Cerebellar cortex (tissue), 1 donor: Measurements from ENCODE around the gene GCA.

Source experiments
- DNase-seq: peaks from one replicate; pipeline ENCODE4 v3.0.0-alpha.2; 2015; ENCODE audit warnings: low spot score

The GCA gene, protein sequence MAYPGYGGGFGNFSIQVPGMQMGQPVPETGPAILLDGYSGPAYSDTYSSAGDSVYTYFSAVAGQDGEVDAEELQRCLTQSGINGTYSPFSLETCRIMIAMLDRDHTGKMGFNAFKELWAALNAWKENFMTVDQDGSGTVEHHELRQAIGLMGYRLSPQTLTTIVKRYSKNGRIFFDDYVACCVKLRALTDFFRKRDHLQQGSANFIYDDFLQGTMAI

DNA sequence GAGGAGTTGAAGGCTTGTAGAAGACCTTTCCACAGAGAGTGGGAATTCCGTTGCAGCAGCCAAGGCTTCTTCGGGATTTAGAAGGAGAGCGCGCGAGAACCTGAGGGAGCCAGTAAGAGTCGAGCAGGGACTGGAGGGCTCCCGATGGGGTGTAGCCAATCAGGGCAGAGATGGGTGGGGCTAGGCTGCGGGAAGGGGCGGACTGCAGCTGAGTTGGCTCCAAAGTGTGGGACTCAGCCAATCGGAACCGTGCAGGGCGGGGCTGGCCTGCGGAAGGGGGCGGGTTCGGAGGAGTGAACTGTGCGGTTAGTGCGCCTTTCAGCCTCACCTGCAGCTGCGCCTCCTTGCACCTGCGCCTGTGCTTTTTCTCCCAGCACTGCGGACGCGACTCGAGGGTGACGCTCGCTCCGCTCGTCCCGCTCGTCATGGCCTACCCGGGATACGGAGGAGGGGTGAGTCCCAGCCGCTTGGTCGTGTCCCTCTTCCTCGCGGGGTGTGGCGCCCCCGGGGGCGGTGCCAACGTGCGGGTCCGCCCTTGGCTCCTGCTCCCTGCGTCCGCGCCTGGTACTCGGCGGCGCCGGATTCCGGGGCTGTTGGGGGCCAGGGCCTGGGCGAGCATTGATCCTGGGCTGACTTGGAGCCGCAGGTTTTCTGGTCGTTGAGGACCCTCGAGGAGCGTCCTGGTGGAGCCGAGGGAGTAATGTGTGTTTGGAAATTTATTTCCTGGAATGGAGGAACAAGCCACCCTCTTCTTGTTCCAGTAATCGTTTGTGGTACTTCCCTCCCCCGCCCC lies at the start of gene GCA:
GCA (plus strand) TSS at position 309 of the 793 bp plus-strand sequence; CDS start at position 426, 117 bp downstream.
- peak; percentile 96 for DNase-seq

DNA sequence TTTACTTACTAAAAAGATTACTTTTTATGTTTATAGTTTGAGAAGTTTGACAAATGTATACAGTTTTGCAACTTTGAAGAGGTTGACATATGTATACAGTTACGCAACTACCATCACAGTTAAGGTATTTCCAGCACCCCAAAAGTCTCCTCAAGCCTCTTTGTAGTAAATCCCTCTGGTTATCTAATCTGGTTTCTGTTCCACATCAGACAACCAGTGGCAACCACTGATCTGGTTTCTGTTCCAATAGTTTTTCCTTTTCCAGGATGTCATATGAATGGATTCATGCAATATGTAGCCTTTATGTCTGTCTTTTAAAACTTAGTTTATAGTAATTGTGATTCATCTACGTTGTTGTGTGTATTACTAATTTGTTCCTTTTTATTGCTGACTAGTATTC lies 48.9 kb upstream of the GCA start:
- no peak for DNase-seq

DNA sequence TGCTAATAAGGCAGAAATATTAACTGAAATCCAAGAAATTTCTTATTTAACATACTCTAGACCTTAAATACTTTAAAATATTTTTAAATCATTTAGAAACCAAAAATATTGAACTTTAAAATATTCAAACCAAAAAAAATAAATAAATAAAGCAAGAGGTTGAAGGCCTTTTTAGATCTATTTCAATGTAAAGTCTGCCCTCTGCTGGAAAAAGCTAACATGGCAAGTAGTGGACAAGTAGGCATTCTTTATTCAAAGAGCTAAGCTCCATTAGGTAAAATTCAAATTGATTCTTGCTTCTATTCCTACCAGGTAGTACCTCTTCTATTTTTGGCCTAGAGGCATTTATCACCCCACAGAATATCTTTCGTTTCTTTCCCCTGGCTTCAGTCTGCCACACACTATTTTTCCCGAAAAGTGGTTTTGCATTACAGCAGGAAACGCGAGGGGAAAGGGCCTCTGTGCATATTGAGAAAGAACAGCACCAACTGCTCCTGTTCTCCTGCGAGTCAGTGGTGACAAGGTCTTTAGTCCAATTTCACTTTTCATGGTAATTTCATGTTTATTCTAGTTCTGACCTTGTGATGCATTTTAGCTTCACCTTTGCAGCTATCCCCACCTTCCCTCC lies 45.9 kb upstream of the GCA start:
- peak; percentile 82 for DNase-seq

DNA sequence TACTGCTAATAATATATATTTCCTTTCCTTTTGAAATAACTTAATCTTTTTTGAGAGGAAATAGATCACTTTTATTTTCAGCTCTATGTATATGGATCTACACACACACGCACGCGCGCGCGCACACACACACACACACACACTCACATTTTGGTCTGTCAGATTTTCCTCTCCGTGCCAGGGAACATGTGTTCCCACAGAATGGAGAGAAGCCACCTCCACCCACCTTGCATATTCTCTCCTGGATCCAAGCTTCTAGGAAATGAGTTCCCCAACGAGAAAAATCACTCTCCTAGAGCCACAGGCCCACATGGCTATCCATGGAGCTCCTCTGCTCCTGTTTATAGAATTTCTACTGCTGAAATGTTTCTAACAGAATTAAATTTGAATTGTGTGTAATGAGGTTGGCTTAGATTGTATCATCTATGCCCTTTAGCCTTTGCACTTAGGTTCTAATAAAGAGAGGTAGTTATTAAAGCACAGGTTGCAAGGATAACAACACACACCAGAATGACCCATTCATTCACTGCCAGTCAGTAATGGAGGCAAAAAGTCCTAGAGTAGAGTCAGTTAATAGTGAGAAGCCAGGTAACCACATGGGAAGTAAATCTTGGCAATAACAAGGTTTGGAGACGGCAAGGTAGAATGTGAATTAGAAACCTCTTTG lies 45.1 kb upstream of the GCA start:
- no peak for DNase-seq

DNA sequence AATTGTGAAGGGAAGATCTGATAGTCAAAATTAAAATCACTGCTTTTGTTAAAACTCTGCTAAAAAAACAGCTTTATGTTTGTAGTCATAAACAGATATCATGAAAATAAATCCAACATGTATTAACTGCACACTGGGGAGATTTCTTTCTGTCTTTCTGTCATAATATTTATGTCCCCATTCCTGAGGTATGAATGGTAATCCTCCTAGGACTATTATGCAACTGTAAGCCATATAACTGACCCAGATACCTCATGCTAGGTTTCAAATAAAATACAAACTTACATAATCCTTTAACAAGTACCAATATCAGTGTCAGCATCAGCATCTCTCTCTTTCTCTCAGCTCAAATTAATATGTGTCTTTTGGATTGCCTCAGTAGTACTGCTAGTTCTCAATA lies 43.7 kb upstream of the GCA start:
- DNase-seq, result no peak

DNA sequence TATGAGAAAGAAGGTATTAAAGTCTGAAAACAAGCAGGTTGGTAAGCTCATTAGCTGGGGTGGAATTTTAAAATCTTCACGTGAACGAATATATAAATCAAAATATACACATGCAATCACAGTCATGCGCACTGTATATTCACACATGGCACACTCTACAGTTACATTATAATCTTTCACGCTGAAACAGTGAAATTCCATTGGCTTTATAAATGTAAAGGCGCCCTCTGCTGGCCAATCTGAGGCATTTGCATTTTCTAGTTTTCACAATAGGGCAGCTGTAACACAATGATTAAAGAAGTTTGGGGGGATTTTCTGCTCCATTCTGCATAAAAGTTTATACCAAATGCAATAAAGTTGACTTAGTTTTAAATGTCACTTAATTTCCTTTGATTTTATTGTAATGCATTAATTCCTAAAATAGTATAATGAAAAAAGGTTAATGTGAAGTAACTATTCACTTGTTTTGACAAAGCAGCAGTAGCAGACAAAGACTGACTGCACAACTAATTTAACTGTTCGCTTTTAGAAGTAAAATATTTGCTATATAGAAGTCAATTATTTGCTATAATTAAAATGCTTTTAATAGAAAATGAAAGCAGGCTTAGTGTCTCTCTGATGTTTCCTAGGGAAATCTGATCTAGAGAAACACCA lies 42.7 kb upstream of the GCA start:
- peak; percentile 71 for DNase-seq

DNA sequence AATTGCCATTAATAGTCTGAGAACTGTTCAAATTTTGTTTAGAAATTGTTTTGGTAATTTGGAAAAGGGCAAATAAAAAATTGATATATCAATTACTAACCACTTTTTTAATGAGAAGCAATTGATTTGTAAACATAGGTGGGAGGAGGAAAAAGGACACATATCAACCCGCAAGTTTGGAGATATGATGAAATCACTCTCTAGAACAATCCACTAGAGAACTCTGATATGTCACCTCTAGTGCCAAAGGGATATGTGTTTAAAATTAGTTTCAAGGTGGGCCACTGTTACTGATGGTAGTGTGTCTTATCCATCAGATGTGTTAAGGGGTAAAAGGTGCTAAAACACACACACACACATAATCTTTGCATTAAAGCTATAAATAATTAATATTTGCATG lies 42.1 kb upstream of the GCA start:
- DNase-seq, result no peak

DNA sequence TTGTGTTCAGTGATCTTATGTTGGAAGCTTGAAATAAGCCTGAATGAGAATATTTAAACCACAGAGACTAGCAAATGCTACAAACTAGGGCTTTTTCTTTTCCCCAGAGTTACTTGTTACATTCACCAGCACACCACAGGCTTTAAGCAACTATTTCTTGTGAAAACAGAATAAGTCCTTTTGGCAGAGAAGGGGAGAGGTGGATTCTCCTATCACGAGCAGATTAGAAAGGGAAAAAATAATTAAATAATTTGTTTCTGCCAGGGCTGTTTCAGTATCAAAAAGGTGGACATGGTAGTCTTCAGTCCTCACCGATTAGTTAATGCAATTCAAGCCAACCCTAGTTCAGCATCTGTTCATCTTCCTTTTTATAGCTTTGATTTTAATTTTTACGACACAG lies 38.0 kb upstream of the GCA start:
- no peak for DNase-seq

DNA sequence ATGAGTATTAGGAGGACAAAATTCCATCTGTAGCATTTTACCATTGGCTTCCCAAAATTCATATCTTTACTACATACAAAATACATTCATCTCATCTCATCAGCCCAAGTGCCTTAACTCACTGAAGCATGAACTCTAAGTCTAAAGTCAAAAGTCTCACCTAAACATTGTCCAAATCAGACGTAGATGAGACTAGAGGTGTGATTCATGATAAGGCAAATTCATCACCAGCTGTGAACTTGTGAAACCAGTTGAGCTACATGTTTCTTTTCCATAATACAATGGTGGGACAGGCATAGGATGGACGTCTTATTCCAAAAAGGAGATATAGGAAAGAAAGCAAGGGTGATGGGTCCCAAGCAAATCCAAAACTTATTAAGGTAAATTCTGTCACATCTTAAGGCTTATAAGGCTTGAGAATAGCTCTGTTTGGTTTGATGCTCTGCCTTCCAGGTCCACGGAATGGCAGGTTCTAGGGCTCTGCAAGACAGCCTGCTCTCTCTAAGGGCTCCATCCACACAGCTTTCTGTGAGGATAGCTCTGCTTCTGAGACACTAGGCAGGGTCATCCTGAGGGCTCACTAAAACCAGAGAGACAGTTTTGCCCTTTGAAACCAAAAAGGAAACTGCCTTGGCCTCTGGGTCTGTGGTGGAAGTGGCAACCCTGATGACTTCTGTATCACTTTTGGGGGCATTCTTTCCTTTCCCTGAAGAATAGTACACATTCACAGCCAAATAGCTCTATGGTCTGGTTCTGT lies 35.0 kb upstream of the GCA start:
- no peak for DNase-seq

DNA sequence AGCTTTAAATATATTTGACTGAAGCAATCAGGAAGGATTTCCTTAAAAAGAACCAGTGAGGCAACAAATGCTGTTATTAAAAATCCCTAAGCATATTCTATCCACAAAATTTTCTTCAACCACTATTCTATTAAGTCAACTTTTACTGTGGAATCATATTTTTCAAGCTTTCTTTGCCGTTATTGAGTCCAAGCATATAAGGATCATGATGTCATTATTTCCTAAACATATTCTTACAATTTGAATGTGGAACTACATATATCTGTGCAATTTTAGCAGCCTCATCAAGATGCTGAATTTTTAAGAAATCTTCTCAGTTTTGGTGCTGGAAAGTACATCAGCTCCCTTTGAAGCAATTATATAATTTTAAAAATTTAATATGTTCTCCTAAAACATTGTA lies 31.1 kb upstream of the GCA start:
- DNase-seq, result no peak

DNA sequence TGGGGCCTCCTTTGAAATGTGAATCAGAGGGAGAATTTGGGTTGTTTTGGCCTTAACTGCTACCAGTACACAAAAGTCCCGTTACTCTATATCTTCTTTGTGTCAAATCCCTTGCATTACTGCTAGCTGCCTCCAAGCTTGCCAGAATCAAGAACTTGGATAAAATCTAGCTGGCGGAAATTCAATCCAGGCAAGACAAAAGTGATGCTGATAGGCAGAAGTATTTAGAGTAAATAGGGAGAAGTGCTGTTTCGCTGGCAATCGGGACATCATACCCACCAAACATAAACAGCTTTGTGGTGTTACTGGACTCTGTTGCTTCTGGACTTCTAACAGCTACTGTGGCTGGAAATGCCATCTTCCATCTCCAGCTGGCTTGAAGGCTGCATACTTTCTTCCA lies 28.0 kb upstream of the GCA start:
- no peak for DNase-seq

DNA sequence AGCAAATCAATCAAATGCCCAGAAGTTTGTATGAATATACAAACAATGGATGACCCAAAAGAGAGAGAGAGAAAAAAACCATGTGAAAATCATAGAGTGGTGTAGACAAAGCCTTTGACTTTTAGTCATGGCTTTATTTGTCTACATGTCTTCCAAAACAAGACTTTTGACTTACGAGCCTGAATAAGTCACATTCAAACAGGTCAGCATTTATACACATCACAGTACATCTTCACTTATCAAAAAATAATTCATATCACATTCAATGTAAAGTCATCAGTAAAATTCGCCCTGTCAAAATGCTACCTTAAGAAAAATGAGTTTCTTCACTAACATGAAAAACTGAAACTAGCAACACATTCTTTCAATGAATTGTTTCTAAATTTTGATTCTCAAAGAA lies 27.3 kb upstream of the GCA start:
- DNase-seq, result no peak

DNA sequence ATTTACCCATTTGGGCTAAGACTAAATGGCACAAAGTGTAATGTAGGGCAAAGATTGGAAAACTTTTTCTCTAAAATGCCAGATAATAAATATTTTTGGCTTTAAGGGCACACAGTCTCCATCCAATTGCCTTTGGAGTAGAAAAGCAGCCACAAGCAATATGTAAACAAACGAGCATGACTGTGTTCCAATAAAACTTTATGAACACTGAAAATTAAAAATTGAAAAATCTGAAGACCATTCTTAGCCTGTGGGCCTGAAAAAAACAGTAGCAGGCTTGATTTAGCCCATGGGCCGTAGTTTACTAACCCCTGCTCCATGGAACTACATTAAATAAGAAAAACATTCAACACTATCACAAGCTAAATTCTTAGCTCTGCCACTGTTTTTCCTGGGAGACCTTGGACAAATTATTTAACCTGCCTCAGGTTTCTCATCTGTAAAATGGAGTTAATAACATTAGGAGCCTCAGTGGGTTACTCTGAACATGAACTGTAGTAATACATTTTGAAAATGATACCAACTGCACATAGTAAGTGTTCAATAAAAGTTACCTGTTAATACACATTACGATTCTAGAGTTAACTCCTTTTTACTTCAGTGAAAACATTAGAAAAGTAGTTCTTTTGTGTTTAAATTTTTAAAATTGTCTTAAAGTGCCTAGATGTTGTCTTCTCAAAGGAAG lies 26.7 kb upstream of the GCA start:
- no peak for DNase-seq

DNA sequence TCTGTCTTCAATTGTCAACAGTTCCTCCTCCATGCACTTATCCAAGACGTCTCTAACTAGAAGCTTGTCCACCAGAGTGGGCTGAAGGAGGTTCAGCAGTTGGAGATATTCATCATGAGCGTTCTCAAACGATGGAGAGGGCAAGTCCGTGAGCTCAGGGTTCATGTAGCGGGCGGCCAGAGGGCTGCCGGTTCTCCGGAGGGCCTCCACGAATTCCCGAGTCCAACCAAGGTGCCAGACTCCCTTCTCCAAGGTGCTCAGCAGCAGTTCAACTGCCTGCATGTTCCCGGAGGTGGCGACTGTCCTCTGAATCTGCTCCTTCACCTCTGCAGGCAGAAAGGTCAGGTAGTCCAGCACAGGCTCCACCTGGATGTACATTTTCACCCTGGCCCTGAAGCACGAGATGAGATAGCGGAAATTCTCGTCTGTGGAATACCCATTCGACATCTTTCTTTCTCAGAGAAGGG lies 26.0 kb upstream of the GCA start:
- no peak for DNase-seq

DNA sequence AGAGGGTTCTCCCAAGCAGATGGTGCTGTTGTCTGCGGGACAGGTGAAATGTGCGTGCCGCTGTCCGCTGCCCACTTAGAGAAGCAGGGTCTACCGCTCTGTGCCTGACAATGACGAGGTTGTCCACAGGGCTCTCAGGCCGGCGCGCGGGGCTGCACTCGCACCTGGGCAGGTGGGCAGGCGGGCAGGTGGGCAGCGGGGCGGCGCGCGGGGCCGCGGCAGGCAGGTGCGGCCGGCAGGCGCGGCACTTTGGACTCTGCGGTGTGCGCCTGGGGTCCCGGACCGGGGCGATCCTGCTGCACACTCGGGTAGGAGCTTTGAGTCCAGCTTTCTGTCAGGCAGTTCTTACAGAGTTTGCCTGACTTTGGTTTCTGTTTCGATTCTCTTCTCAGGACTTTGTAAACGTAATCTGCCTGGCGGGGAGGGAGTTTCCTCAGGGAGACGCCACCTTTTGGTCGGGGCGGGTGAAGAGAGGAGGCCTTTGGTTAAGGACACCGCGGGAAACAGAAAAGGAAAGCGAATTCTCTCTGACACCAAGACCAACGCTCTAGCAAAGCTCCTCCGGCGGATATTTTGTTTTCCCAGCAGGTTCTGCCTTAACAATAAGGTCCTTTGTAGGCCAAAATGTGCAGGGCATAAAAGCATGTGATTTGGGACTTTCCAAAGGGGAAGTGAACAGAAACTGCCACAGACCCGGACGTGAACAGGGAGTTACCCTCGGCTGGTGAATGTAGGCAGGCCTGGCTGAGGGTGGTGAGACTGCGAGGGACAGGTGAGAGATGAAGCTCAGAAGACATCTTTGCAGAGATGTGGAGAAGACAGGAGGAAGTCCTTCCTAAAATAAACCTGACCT lies 25.4 kb upstream of the GCA start, which contains the start of gene IFIH1:
IFIH1 (minus strand) TSS at position 357 of the 853 bp plus-strand sequence. CDS start 377 bp downstream, outside the sequence.
- peak; percentile 27 for DNase-seq

DNA sequence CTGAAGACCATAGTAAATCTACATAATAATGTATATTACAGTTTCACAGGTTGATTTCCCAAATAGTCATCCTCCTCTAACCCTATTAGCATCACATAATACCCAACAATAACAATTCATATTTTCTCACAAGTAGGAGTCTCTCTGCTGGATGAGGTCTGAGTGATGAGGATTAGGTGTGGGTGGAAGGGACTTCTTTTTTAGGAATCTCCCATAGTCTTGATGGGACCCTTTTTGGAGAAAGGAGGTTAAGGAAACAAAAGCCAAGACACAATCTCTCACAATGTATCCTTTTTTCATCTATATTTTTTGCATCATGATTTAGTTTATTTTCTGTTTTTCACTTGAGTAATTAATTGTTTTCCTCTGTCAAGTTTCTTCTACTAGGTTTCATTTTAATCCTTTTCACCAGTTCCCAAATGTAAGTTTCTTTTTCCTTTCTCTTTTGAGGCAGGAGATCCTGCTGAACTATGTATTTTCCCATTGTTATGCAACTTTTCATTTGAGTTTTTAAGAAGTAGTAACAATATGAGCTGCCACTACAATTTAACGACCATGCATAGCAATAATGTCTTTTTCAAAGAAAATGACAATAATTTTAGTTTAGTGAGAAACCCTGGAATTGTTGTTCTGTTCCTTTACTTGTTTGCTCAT lies 22.9 kb upstream of the GCA start:
- no peak for DNase-seq

DNA sequence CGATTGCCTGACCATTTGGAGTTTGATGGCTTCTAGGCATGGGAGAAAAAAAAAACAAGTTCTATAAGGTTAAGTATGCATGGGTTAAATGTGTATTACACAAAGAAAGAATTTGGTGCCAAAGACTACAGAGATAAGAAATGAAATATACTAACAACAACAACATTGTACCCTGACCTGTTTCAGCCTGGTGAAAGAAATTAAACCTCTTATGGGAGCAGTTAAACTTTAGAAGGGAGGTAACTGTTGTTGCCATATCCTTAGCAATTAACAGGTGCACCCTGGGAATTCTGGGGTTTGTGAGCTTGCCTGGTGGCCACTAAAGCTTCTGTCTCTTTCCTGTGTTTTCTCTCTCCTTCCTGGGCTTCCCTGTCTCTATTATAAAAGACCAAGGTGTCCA lies 19.0 kb upstream of the GCA start:
- no peak for DNase-seq

DNA sequence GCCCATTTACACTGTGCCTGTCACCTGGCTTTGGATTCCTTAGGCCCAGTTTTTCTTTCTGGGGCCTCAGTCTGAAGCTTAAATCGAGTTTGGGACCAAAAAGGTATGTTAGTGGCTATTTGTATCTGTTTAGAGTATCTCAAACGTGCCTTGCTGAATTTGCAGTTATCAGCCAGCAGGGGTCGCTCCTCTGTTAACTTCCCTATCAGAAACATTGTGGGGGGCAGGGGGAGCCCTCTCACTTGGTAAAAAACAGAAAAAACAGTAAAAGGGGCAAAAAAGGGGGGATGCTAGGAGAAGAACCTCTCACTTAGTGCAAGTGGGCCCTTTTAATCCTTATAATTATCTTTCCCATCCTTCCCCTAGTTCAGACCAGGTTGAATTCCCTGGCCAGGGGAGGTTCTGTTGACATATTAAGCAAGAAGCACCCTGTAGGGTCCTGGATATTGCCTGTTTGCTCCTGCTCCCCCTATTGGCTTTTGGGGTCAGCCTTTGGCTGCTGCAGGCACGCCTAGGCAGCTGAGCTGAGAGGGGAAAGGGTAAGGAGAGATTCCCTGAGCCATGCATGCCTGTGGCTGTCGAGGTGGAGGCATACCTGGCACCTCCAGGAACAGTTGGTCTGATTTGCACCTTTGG lies 16.7 kb upstream of the GCA start:
- no peak for DNase-seq

DNA sequence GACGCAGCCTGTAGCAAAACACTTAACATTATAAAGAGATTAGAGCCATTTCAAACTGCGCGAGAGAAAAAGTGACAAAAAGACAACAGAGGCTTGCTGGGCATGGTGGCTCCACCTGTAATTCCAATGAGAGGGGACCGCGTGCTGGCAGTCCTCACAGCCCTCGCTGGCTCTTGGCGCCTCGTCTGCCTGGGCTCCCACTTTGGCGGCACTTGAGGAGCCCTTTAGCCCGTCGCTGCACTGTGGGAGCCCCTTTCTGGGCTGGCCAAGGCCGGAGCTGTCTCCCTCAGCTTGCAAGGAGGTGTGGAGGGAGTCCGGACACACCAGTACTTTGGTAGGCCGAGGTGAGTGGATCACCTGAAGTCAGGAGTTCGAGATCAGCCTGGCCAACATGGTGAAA lies 16.1 kb upstream of the GCA start:
- DNase-seq, result no peak
